ENCODE results near the gene UROS. TPM values are rescaled to one million over a fixed set of nuclear protein-coding genes. Genes with fewer than 3 reads are reported as not detected.

UROS gene
- total RNA-seq, 4 donors from 2014 or later = 22.7 to 48.2 (median 27.3) TPM

GRCh38 chr10:125859128-125859817, 36.2 kb upstream of the UROS start:
- DNase-seq (ENCODE audit: low spot score in 2 of 2) = no peak
- Histone ChIP-seq H3K4me1 (no peaks in the 10 kb centered on the region), H3K27ac (peak overlapping the region; percentile 4), H3K9me3 (no peaks in the 10 kb centered on the region), H3K27me3 (no peaks in the 10 kb centered on the region), H3K36me3 (peaks cover 16% of the 10 kb centered on the region), H3K4me3 (no peak overlapping the region)
- no peak for TF ChIP-seq EP300 (IDR thresholded peaks at IDR 0.05)
- TF ChIP-seq POLR2AphosphoS5 (IDR thresholded peaks at IDR 0.05) = no peak
- no peak for TF ChIP-seq POLR2A (IDR thresholded peaks at IDR 0.05)
- no peak for TF ChIP-seq CTCF (IDR thresholded peaks at IDR 0.05)
- WGBS = 88% methylated on average over 4 of the region's 4 CpGs

- peaks cover 24% of the 10 kb centered on the region for H3K36me3 ChIP-seq
- no peaks in the 10 kb centered on the region for H3K4me1 ChIP-seq
- 94% methylated on average over 2 of the region's 2 CpGs for WGBS
- H3K9me3 ChIP-seq = no peaks in the 10 kb centered on the region
- H3K4me3 ChIP-seq = no peak overlapping the region
- no peak for DNase-seq (ENCODE audit: low spot score in 2 of 2)
- no peaks in the 10 kb centered on the region for H3K27me3 ChIP-seq
- TF ChIP-seq POLR2AphosphoS5 (IDR thresholded peaks at IDR 0.05) = no peak
- no peak for TF ChIP-seq CTCF (IDR thresholded peaks at IDR 0.05)
- TF ChIP-seq POLR2A (IDR thresholded peaks at IDR 0.05) = no peak
- TF ChIP-seq EP300 (IDR thresholded peaks at IDR 0.05) = no peak
- H3K27ac ChIP-seq = no peak overlapping the region
These were observed 34.2 kb upstream of the UROS start for GRCh38 chr10:125857185-125857760.

- peaks cover 57% of the 10 kb centered on the region for H3K36me3 ChIP-seq
- no peaks in the 10 kb centered on the region for H3K27me3 ChIP-seq
- H3K4me1 ChIP-seq = no peaks in the 10 kb centered on the region
- no peaks in the 10 kb centered on the region for H3K9me3 ChIP-seq
- WGBS = 96% methylated on average over 7 of the region's 7 CpGs
- no peak for TF ChIP-seq POLR2A (IDR thresholded peaks at IDR 0.05)
- no peak for TF ChIP-seq POLR2AphosphoS5 (IDR thresholded peaks at IDR 0.05)
- TF ChIP-seq CTCF (IDR thresholded peaks at IDR 0.05) = no peak
- TF ChIP-seq EP300 (IDR thresholded peaks at IDR 0.05) = no peak
- H3K27ac ChIP-seq = no peak overlapping the region
- DNase-seq (ENCODE audit: low spot score in 2 of 2) = no peak
- no peak overlapping the region for H3K4me3 ChIP-seq
These were observed 29.4 kb upstream of the UROS start for GRCh38 chr10:125852487-125852886.

- H3K27me3 ChIP-seq = no peaks in the 10 kb centered on the region
- no peak overlapping the region for H3K4me3 ChIP-seq
- H3K9me3 ChIP-seq = no peaks in the 10 kb centered on the region
- no peaks in the 10 kb centered on the region for H3K4me1 ChIP-seq
- WGBS = 69% methylated on average over 2 of the region's 2 CpGs
- TF ChIP-seq POLR2A (IDR thresholded peaks at IDR 0.05) (no peak), CTCF (IDR thresholded peaks at IDR 0.05) (no peak), EP300 (IDR thresholded peaks at IDR 0.05) (no peak), POLR2AphosphoS5 (IDR thresholded peaks at IDR 0.05) (no peak)
- H3K27ac ChIP-seq = no peak overlapping the region
- DNase-seq (ENCODE audit: low spot score in 2 of 2) = no peak
- peaks cover 50% of the 10 kb centered on the region for H3K36me3 ChIP-seq
These were observed 28.0 kb upstream of the UROS start for GRCh38 chr10:125850766-125851731.

- TF ChIP-seq EP300 (IDR thresholded peaks at IDR 0.05) (no peak), POLR2AphosphoS5 (IDR thresholded peaks at IDR 0.05) (no peak), POLR2A (IDR thresholded peaks at IDR 0.05) (no peak), CTCF (IDR thresholded peaks at IDR 0.05) (no peak)
- Histone ChIP-seq H3K27ac (no peak overlapping the region), H3K27me3 (no peaks in the 10 kb centered on the region), H3K36me3 (peaks cover 53% of the 10 kb centered on the region), H3K4me1 (no peaks in the 10 kb centered on the region), H3K9me3 (no peaks in the 10 kb centered on the region), H3K4me3 (no peak overlapping the region)
- DNase-seq (ENCODE audit: low spot score in 2 of 2) = no peak
- 92% methylated on average over 7 of the region's 7 CpGs for WGBS
These were observed 26.4 kb upstream of the UROS start for GRCh38 chr10:125849448-125849847.

Measured in suprapubic skin (tissue), 4 donors.